GM21447 (cell line): Measurements from ENCODE around the gene BICD1.
"Not testable (repeated sequence)": the region's sequence is repeated elsewhere in the genome, so short reads cannot be mapped to it uniquely, and the experiment has no call there.

Source experiments
- ATAC-seq: cut with Tn5 transposase; IDR thresholded peaks from one replicate; pipeline ENCODE4 v1.9.1; 2021; ENCODE audit not compliant: unreplicated experiment

BICD1 gene

DNA sequence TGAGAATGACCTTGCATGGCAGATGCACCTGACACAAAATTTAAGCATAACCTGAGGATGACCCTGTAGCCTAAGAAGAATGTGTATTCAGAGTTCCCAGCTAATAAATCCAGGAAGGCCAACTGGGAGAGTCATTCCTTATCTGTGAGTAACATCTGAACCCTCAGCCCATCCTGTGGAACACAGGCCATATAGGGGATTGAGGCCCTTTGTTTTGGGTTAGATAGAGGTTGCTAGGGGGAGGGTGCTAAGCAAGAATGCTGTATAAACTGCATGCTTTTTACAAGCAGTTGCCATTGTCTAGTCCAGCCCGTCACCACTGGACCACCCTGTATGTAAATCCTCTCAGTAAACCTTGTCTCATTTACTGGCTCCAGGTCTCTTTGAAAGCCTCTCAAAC lies 77.0 kb downstream of the BICD1 start:
- no peak for ATAC-seq

DNA sequence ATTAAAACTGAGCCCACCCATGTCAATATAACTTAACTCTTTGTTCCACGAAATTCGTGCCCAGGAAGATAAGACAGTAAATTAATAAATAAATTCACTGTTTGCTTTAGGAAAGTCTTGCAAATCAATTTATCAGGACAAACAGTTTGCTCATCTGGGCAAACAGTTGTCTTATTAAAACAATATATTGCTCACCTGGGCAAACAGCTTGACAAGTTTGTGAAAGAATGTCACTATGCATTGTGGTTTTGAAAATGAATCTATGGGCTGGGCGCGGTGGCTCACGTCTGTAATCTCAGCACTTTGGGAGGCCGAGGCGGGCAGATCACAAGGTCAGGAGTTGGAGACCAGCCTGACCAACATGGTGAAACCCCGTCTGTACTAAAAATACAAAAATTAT lies 80.5 kb downstream of the BICD1 start:
- not testable (repeated sequence) for ATAC-seq

DNA sequence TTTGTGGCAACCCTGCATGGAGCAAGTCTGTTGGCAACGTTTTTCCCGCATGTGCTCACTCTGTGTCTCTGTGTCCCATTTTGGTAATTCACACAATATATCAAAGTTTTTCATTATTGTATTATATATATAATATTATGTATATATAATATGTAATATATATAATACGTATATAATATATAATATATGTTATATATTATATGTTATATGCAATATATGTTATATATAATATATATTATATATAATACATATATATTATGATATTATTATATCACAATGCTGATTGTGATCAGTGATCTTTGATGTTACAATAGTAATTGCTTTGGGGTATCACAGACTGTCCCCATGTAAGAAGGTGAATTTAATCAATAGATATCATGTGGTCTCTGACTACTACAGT lies 84.8 kb downstream of the BICD1 start:
- ATAC-seq, result no peak

DNA sequence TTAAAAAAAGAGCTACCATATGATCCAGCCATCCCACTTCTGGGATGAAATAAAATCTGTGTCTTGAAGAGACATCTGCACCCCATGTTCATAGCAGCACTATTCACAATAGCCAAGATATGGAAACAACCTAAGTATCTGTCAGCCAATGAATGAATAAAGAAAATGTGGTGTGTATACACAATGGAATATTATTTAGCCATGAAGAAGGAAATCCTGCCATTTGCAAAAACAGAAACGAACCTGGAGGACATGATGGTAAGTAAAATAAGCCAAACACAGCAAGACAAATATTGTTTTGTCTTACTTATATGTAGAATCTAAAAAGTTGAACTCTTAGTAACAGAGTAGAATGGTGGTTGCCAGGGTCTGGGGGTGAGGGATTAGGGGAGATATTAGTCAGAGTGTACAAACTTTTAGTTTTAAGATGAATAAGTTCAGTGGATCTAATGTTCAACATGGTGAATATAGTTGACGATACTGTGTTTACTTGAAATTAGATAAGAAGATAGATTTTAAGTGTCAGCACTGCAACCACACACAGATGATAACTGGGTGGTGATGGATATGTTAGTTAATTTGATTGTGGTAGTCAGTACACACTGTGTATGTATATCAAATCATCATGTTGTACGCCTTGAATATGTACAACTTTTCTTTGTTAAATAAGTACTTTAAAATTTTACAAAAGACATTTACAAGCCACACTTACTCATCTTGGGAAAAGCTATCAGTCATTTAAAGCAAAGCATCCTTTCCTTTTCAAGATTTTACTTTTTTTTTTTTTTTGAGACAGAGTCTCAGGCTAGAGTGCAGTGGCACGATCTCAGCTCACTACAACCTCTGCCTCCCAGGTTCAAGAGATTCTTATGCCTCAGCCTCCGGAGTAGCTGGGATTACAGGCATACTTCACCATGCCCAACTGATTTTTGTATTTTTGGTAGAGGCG lies 89.9 kb downstream of the BICD1 start:
- ATAC-seq, result no peak

DNA sequence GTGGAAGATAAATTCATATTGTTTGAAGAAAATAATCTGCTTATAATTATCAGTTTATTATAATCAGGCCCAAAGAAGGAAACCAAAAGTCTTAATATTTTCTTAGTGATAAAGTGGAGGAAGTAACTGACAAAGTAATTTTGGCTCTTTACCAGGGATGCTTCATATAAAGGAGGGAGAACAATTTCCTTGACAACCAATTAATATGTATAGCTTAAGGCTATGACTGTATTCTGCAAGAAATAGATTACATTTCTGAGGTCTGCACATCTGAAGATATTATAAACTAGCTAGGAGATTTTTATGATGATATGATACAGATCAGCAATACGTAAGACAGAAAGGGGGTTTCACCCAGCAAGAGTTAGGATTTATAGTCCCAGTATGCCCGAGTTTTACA lies 90.8 kb downstream of the BICD1 start:
- ATAC-seq, result no peak

DNA sequence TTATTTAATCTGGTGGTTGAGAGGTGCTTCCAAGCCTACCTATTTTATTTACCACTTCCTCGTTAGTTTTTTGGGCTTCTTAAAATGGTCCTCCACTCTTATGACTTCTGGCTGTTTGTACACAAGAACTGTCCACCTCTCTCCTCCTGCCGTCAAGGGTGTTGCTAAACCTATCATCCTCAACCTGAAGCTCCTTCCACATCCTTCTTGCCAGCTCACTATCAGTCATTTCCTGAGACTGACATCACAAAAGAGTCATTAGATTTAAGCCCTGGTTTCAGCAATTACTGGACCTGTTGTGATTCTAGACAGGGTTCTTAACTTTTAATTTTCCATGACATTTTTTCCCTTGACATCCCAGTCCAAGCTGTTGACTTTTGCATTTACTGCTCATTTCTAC lies 91.9 kb downstream of the BICD1 start:
- ATAC-seq, result no peak

DNA sequence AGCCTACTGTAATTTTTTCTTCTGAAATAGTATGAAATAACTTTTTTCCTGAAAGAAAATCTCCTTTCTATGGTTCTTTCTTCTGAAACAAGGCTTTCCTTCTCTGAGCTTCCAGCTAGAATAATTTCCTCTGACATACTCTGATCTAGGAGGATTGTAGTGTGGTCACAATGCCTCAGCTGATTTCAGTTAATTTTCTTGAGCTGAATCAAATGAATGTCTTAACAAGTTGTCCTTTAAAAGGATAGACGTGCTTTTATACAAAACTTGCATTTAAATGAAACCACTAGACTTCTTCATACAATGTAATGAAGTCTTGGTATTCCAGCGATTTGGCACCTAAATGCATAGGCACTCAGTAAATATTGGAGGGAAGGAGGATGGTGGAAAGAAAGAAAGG lies 94.4 kb downstream of the BICD1 start:
- ATAC-seq, result no peak

DNA sequence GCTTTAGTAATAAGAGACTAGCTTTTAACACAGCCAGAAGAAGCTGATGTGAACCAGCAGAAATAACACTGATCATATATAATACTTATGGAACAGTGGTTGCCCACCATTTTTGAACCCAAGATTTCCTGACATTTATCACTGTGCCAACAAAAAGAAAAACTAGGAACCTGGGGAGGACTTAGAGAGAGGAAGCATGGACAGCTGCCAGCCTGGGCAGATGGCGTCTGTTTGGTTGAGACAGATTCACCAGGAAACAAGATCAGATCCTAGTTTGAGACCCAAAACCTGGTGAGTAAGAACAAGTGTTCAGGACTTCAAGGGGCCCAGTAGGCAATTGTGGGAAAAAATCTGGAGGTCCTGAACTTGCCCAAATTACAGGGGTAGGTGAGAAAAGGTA lies 95.3 kb downstream of the BICD1 start:
- no peak for ATAC-seq

DNA sequence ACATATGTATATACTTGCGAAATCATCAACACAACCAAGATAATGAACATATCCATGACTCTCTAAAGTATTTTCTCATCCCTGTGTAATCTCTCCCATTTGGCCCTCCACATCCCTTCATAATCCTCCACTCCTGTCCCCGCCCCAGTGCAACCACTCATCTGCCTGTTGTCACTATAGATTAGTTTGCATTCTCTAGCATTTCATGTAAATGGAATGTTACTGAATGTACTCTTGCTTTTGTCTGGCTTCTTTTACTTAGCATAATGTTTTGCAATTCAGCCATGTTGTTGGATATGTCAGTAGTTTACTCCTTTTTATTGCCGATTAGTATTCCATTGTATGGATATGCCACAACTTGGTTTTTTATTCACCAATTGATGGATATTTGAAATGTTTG lies 99.1 kb downstream of the BICD1 start:
- no peak for ATAC-seq

DNA sequence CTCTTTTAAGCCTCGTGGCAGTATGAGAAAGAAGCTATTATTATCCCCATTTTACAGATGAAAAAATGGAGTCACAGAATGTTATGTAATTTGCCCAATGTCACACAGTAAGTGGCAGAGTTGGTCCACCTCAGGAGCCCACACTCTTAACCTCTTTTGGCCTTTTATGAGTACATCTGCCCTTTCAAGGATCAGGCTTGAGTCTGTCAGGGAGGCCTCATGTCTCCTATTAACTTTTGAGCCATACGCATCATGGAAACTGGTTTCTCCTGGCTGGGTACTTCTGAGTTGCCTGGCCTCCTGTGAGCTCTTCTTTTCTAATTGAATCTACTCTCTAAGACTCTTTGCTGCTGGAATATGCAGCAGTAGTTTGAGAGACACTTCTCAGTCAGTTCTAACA lies 101.7 kb downstream of the BICD1 start:
- no peak for ATAC-seq

DNA sequence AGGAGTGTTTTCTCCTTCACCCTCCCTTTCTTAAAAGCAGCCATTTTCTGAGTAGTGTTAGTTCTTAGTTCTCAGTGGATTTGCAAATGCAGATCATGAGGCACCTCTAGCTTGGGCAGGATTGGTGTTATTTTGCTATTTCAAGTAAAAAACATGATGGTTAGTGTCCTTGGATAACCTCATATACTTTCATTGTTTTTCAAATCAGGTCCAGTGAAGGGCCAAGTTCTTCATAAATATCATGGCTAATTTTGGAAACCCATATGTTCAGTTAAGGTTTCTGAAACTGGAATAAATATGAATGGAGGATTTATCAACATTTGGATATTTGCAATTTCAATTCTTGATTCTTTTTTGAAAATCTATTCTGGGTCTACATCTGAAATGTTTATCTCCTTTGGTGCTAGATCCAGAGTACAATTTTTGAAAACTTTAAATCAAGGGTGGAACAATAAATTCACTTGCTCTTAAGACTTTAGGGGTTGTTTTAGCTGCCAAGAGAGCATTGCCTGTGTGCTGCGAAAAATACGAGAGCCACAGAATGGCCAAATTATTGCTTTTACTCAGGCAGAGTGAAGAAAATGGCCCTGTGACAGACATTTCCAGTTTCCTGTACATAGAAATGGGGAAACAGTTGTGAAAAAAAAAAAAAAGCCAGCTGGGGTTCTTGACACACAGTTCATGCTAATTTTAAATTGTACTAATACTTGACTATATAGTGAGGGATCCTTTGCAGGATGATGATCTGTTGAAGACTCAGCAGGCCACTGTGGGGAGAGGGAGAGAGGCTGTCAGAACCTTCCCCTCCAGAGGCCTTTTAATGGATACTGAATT lies 104.6 kb downstream of the BICD1 start:
- ATAC-seq, result no peak

DNA sequence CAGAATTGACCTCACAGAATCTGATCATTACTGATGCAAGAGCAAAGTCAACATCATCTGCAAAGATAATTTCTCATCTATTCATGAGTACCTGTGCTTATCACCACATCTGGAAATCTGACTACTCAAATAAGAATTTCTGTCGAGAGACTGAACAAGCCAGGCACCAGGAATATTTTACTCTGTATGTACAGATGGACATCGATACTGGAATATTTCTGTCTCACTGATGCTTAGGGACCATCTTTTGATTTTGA lies 105.2 kb downstream of the BICD1 start:
- ATAC-seq, result no peak

DNA sequence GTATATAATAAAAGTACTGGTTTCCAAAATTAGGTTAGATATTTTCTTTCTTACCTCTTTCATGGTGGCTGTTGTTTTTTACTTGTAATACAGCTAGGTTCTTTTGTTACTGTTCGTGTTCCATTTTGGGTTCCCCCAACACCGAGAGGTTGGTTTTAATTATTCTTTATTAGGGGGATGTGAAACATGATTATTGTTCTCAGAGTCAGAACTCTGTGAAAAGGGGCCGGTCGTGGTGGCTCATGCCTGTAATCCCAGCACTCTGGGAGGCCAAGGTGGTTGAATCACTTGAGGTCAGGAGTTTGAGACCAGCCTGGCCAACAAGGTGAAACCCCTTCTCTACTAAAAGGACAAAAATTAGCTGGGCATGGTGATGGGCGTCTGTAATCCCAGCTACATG lies 108.1 kb downstream of the BICD1 start:
- no peak for ATAC-seq

DNA sequence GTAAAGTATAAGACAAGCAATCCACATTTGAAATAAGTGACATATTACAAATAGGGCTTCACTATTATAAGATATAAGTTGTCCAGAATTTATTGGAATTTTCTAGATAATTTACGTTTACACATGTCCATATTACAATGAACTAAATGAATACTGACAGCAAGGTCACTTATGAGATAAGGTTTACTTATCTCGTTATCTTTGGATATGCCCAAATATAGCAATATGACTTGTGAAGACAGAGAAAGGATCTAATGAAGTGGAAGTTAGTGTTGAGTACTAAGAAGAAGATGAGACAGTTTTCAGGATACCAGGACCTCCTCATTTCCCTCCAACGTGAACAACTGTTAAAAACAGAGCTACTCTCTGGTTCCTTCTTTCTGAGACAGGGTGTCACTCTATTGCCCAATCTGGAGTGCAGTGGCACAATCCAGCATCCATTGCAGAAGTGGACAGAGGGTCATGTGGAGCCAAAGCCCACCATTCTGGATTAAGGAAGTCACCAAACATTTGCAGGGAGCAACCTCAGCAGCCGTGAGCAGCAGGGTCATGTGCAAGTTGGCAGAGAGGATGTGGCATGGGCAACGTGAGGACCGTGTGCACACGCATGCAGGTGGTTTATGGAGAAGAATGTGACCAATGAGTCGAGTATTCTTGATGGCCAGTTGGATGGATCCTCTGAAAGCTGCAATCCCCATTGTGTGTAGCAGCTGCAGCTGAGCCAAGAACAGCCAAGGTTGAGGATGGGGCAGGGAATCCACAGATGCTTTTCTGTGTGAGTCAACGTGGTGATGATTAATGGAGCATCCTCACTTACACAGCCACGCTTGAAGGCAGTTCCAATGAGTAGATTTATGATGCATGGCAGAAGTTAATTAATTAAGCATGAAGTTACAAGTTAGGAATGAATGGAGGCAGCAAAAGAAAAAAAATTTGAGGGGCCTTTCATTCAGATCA lies 111.0 kb downstream of the BICD1 start:
- no peak for ATAC-seq

DNA sequence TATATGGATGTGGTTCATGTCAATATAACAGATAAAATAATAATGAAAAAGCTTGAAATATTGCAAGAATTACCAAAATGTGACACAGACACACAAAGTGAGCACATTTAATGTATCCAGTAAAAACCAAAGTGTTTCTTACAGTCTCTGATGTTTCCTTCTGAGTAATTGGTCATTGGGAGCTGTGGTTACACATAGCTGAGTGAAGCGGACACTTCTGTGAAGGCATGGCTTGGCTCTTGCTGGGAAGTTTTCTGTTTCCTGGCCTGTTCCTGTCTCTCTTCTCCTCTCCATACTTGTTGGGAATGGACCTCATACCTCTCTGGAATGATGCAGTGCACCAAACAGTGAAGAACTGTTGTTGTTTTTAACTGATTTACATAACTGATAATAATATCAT lies 117.3 kb downstream of the BICD1 start:
- no peak for ATAC-seq

DNA sequence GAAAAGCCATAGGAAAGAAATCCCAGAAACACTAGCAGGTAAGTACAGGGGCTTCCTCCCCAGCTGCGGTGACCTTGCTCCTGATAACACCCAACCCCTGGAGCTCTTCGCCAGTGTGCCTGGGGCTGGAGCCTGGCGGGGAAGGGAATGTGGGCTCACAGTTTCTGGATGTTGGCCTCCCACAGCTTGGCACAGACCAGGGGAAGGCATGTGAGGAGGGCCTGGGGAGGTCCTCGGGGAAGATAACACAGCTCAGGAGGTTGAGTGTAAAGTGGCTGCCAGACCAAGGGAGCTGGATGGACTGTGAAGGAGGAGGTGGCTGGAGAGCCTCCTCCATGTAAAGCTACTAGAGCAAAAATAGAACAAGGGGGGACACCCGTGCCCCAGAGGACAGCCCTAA lies 120.1 kb downstream of the BICD1 start:
- no peak for ATAC-seq

DNA sequence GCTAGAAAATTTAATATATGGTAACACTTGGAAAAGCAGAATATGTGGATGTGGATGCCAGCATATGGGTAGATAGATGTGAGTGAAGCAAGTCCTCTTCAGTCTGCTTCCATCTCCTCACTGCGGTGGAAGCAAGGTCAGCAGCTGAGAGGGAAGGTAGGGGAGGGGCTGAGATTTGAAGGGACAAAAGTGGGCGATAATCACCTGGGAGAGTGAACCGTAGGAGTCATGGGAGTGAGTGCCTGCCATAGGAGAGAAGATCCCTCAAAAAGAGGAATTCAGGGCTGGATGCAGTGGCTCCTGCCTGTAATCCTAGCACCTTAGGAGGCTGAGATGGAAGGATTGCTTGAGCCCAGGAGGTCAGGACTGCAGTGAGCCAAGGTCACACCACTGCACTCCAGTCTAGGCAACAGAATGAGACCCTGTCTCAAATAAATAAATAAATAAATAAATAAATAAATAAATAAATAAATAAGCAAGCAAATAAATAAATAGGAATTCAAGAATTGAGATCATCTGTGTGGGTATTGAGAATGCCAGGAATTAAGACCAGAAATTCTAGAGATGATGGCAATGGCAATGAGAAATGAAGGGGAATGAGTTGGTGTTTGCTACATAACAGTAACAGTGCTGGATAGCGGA lies 123.4 kb downstream of the BICD1 start:
- no peak for ATAC-seq

DNA sequence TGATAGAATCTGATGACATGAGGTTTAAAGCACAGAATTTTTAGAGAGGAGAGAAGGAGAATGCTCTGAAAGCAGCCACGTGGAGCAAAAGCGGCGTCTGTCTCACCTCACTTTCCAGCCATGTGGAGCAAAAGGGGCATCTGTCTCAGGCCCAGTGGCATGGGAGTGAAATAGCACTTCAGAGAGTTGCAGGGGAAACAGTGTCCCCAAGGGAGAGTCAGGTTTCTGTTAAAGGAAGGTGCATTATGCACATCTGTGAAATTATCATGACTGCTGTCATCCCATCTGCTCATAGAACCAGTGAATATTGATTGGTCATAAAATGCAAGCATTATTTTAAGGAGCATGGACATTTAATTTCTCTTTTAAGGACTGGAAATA lies 124.0 kb downstream of the BICD1 start:
- ATAC-seq, result peak; percentile 50

DNA sequence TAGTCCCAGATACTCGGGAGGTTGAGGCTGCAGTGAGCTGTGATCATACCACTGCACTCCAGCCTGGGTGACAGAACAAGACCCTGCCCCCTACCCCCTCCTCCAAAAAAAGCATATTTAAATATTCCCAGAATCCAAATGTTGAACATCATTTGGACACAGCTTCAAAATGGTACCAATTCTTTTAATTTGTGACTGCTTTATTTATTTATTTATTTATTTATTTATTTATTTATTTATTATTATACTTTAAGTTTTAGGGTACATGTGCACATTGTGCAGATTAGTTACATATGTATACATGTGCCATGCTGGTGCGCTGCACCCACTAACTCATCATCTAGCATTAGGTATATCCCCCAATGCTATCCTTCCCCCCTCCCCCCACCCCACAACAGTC lies 124.7 kb downstream of the BICD1 start:
- not testable (repeated sequence) for ATAC-seq

DNA sequence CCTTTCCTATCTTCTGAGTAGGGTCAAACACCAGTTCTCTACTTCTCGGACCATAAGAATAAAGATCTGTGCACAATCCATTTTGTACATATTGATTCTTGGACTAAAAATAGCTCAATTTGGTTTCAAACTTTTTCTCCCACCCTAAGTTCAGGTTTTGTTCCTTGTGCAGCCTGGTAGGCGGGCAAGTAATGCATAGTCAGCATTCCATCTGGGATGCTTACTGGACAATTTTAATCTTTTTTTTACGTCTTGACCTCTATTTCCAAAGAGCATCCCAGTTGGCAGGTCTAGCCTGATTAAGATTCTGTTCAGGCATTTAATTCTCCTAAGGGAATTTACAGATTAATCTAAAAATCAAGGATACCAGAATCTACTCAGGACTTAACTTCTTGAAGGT lies 126.9 kb downstream of the BICD1 start:
- ATAC-seq, result no peak

DNA sequence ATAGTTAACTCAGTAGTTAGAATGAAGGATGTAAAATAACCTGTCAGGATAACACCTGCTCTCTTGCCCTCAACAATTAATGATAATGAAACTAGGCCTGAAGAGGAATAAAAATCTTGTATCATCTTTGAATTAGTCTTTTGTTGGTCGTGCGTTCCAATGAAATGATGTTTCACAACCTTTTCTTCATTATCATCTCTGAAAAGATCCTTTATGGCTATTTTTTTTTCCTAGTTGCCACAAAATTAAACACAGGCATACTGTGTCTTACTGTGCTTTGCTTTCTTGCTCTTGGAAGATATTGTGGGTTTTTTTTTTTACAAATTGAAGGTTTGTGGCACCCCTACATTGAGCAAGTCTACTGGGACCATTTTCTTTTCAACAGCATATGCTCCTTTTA lies 128.6 kb downstream of the BICD1 start:
- no peak for ATAC-seq
